Endometrial microvascular endothelial cells (primary cell): ENCODE measurements around the gene CHID1. TPM values are rescaled to one million over a fixed set of nuclear protein-coding genes. Genes with fewer than 3 reads are reported as not detected.

ENCODE experiments used
- in situ Hi-C: cut with HindIII; loops from 2 replicates; pipeline ENCODE4 v1.10.0; 2017; ENCODE audit warnings: low sequenced_read_pairs, low pct_unique_long_range_greater_than_20kb; ENCODE audit errors: inconsistent ontology term
- total RNA-seq: library from RNA; depleted of rRNA; stranded (reverse); fragments of >200 nt; gene quantifications from one replicate; pipeline ENCODE4 v1.2.3, GENCODE V29; 2015; ENCODE audit errors: inconsistent ontology term

CHID1 gene
- total RNA-seq, 1 donor from 2014 or later: 156 TPM

- in situ Hi-C loops: no loop called here
Observed at GRCh38 chr11:858762-859339, 51.8 kb downstream of the CHID1 start.

- in situ Hi-C loops: no loop called here
Observed at GRCh38 chr11:858053-858761, 52.4 kb downstream of the CHID1 start.

GRCh38 chr11:856397-856796 lies 54.2 kb downstream of the CHID1 start:
- in situ Hi-C loops: no loop called here

GRCh38 chr11:855796-856195 lies 54.8 kb downstream of the CHID1 start:
- in situ Hi-C loops: no loop called here

GRCh38 chr11:855330-855674 lies 55.3 kb downstream of the CHID1 start:
- in situ Hi-C loops: no loop called here

GRCh38 chr11:854601-855329 lies 55.8 kb downstream of the CHID1 start:
- in situ Hi-C loops: no loop called here

GRCh38 chr11:853682-854448 lies 56.7 kb downstream of the CHID1 start:
- in situ Hi-C loops: no loop called here

GRCh38 chr11:852762-853161 lies 57.8 kb downstream of the CHID1 start:
- in situ Hi-C loops: no loop called here

- in situ Hi-C loops: no loop called here
Observed at GRCh38 chr11:850775-851763, 59.5 kb downstream of the CHID1 start.

GRCh38 chr11:849951-850774 lies 60.4 kb downstream of the CHID1 start:
- in situ Hi-C loops: no loop called here

GRCh38 chr11:849104-849824 lies 61.3 kb downstream of the CHID1 start:
- in situ Hi-C loops: no loop called here

GRCh38 chr11:848380-848931 lies 62.2 kb downstream of the CHID1 start:
- in situ Hi-C loops: no loop called here

- in situ Hi-C loops: no loop called here
Observed at GRCh38 chr11:847876-848275, 62.7 kb downstream of the CHID1 start.

GRCh38 chr11:846496-847098 lies 64.0 kb downstream of the CHID1 start:
- in situ Hi-C loops: no loop called here

GRCh38 chr11:845872-846495 lies 64.6 kb downstream of the CHID1 start:
- in situ Hi-C loops: no loop called here
